Measurements from ENCODE around the gene HOXD8. TPM values are rescaled to one million over a fixed set of nuclear protein-coding genes. Genes with fewer than 3 reads are reported as not detected.
A peak's percentile ranks its signal among the peaks of the same experiment; 100 is the strongest.

Gene HOXD8
- total RNA-seq, 4 donors from 2014 or later: 12.6 to 19.5 (median 16.7) TPM

- Histone ChIP-seq H3K27me3 (peaks cover 1 to 92% of the 10 kb centered on the region in 2 donors), H3K36me3 (peaks cover 0 to 37% (median 0%) of the 10 kb centered on the region in 3 donors), H3K4me1 (peaks cover 0 to 28% (median 9%) of the 10 kb centered on the region in 4 donors), H3K9me3 (no peaks in the 10 kb centered on the region), H3K4me3 (no peak overlapping the region), H3K27ac (no peak overlapping the region)
- DNase-seq (ENCODE audit: low spot score in 2 of 2): no peak
- WGBS, 2 donors: 78 to 82% methylated on average over 6 of the region's 6 CpGs
- TF ChIP-seq, protein P1, sequence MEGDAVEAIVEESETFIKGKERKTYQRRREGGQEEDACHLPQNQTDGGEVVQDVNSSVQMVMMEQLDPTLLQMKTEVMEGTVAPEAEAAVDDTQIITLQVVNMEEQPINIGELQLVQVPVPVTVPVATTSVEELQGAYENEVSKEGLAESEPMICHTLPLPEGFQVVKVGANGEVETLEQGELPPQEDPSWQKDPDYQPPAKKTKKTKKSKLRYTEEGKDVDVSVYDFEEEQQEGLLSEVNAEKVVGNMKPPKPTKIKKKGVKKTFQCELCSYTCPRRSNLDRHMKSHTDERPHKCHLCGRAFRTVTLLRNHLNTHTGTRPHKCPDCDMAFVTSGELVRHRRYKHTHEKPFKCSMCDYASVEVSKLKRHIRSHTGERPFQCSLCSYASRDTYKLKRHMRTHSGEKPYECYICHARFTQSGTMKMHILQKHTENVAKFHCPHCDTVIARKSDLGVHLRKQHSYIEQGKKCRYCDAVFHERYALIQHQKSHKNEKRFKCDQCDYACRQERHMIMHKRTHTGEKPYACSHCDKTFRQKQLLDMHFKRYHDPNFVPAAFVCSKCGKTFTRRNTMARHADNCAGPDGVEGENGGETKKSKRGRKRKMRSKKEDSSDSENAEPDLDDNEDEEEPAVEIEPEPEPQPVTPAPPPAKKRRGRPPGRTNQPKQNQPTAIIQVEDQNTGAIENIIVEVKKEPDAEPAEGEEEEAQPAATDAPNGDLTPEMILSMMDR (IDR thresholded peaks at IDR 0.05): no peak
- TF ChIP-seq EP300 (IDR thresholded peaks at IDR 0.05): no peak
- TF ChIP-seq POLR2A (IDR thresholded peaks at IDR 0.05): no peak
These were observed 26.0 kb downstream of the HOXD8 start for GRCh38 chr2:176155356-176156044.

DNA sequence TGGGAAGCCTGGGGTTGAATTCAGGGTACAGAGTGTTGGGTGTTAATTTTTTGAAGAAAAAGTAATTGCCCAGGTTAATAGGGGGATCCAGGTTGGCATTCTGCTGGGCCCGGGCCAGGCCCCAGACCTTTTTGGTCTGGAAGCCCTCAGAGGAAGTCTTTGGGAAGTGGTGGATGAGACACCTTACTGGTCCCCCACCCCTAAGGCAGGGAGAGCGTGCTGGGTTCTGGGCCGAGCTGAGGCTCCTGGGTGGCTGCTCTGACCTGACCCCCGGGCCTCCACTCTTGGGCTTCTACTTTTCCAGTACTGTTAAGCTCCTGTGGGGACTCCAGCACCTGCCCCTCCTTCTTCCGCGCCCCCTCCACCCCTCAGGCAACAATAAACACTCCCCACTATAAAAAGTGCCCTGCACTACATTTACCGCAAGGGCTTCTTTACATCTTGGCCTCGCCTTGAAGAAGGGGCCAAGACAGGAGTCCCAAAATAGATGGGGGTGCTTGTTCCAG, 26.8 kb downstream of the HOXD8 start:
- 81 to 88% methylated on average over 8 of the region's 8 CpGs for WGBS, 2 donors
- no peak overlapping the region for H3K27ac ChIP-seq
- peaks cover 0 to 34% (median 9%) of the 10 kb centered on the region in 4 donors for H3K4me1 ChIP-seq
- no peak overlapping the region for H3K4me3 ChIP-seq
- peaks cover 0 to 30% (median 0%) of the 10 kb centered on the region in 3 donors for H3K36me3 ChIP-seq
- H3K9me3 ChIP-seq: no peaks in the 10 kb centered on the region
- H3K27me3 ChIP-seq: peaks cover 3 to 92% of the 10 kb centered on the region in 2 donors
- no peak for TF ChIP-seq EP300 (IDR thresholded peaks at IDR 0.05)
- TF ChIP-seq POLR2A (IDR thresholded peaks at IDR 0.05): no peak
- TF ChIP-seq, protein P1 (IDR thresholded peaks at IDR 0.05): no peak
- no peak for DNase-seq (ENCODE audit: low spot score in 2 of 2)

DNA sequence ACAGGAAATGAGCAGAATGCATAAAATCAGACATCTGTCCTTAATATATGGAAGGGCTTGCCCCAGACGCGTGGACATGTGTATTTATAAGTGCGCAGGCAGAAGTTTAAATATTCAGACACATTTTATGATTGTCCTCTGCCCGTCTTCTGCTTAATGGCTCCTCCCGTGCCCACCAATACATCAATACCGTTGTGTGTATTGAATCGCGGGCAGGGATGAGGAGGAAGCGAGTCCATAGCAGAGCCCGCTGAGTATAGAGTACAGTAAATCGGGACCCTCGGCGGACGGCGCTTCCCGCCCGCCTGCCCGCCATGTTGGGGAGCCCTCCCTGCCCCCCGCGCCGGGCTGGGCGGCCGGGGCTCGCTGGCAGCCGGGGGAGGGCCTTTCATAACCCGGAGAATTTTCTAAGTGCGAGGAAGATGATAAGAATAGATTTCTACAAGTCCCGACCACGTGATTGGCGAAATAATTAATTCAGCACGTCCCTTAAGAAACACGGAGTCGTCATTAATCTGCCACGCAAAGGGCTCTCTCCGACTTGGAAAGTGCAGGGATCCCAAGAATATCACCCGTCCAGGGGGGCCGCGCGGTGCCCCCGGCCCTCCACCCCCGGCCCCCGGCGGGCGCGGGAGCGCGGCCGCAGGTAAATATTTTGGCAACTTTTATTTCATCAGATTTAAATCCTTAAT, 27.4 kb downstream of the HOXD8 start, which contains the start of gene HOXD3:
Gene HOXD3, plus strand, starts transcription at position 501 of the 692 bp plus-strand sequence. CDS start 11,808 bp downstream, outside the sequence.
- DNase-seq (ENCODE audit: low spot score in 2 of 2): no peak
- Histone ChIP-seq H3K36me3 (peaks cover 0 to 27% (median 0%) of the 10 kb centered on the region in 3 donors), H3K9me3 (no peaks in the 10 kb centered on the region), H3K4me3 (peak within 1 kb of the TSS in 2 of 4 donors; percentile 16 to 21), H3K27me3 (peaks cover 3 to 92% of the 10 kb centered on the region in 2 donors), H3K27ac (no peak within 1 kb of the TSS), H3K4me1 (peaks cover 0 to 38% (median 9%) of the 10 kb centered on the region in 4 donors)
- TF ChIP-seq EP300 (IDR thresholded peaks at IDR 0.05) (no peak), POLR2A (IDR thresholded peaks at IDR 0.05) (no peak)
- TF ChIP-seq, protein P1 (IDR thresholded peaks at IDR 0.05): no peak
- WGBS, 2 donors: 25 to 41% methylated on average over 48 of the region's 48 CpGs

DNA sequence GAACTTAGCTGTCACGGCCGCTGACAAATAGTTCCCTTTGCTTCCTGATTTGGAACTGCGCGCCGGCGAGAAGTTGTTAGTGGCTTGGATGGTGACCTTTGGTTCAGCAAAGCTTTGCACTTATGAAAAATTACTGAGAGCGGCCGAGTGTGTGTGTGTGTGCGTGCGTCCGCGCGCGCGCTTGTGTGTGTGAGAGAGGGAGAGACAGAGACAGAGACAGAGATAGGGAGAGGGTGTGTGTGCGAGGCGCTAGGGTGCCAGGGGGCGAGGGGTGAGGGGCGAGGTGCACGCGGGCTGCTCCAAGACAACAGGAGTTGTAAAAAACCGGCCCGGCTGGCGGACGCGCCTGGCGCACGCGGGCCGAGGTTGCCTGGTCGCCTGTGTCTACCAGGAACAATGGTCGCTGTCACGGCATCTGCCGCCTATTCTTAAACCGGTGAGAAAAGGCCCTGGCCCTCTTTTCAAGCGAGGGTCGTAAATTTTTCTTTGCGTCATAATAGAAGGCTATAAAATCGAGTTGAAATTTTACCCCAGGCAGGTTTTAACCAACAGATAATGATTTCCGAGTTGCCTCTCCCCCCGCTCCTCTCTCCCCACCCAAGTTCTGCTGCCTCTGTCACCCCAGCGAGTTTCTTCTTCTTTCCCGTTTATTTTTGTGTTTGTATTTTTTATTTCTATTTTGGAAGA, 28.1 kb downstream of the HOXD8 start:
- H3K27ac ChIP-seq: no peak overlapping the region
- no peaks in the 10 kb centered on the region for H3K9me3 ChIP-seq
- H3K4me3 ChIP-seq: peak overlapping the region in 2 of 4 donors; percentile 16 to 21
- no peak for DNase-seq (ENCODE audit: low spot score in 2 of 2)
- H3K36me3 ChIP-seq: peaks cover 0 to 22% (median 0%) of the 10 kb centered on the region in 3 donors
- no peak for TF ChIP-seq EP300 (IDR thresholded peaks at IDR 0.05)
- TF ChIP-seq POLR2A (IDR thresholded peaks at IDR 0.05): no peak
- TF ChIP-seq, protein P1 (IDR thresholded peaks at IDR 0.05): no peak
- WGBS, 2 donors: 46 to 55% methylated on average over 43 of the region's 43 CpGs
- peaks cover 0 to 41% (median 9%) of the 10 kb centered on the region in 4 donors for H3K4me1 ChIP-seq
- H3K27me3 ChIP-seq: peaks cover 3 to 92% of the 10 kb centered on the region in 2 donors
